ENCODE measurements around the gene KRT76.
"Not testable (repeated sequence)": the region's sequence is repeated elsewhere in the genome, so short reads cannot be mapped to it uniquely, and the experiment has no call there.

The KRT76 gene

DNA sequence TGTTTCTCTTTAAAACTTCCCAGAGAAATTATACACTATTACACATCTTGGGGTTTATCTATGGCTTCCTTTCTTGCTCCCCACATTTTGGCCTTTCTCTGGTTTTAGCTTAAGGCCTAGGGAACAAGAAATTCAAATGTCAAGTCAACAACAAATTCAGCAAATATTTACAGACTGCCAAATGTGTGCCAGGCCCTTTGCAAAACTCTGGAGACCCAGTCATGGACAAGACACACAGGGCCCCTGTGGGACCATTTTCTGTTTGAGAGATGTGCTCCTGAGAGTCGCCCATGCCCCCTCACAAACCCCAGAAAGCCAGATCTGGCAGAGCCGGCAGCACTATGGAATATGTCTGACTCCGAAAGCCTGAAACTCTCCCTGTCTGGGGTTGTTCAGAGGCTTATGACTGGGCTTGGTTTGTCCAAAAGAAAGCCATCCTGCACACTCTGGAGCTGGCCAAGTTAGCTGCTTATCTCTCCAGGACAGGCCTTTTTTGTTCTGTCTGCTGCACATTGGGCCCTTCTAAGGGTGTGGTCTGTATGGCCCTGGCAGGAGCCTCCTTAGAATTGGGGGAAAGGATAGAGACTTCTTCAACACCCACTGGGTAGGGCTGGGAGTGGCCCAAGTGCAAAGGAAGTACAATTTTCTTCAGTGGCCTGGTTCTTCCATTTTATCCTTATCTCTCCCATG, 19.8 kb upstream of the KRT76 start:
- no peak for DNase-seq (ENCODE audit: low read depth)

DNA sequence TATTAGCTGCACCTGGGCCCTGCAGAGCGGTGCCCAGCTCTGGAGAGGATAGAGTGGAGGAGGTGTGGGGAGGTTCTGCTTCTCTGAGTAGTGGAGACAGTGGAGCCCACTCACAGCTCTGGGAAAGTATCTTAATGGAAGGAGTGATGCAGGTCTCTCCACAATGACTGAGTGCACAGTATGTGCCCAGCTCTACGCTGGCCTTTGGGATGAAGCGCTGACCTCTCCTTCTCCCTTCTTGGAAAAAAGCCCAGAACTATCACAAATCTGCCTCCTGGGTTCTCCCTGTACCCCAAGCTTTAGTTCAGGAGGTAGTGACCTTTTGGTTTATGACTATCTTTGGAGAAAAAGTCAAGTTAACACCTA, 19.3 kb upstream of the KRT76 start:
- DNase-seq (ENCODE audit: low read depth) = no peak

DNA sequence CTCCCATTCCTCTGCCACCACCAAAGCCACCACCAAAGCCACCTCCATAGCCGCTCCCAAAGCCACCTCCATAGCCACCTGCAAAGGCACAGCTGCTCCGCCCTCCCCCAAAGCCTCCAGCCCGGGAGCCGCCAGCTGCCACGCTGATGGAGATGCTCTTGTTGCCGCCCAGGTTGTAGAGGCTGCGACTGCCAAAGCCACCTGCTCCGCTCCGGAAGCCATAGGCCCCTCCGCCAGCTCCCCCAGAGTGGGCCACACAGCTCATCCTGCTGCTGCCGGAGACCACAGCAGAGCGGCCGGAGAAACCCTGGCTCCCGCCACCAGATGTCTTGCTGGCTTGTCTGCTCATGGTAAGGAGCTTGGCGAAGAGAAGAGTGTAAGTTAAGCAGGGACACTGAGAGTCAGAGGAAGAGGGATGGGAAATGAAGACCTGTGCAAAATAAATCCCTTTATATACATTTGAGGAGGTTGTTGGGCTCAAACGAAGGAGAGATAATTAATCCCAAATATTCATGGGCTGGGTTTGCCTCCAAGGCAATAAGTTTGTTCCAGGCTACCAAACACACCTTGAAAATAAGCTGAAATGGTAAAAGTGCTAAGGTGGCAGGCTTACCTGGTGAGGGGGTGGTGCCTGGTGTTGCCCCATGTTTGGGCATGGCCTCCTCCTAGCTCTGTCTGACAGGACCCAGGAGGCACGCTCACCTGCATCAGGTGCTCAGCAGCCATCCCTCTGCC, 18.7 kb upstream of the KRT76 start, which contains the start of gene KRT3:
Gene KRT3, minus strand, starts transcription at position 424 of the 735 bp plus-strand sequence. Its CDS starts 75 bp downstream, at position 349.
- DNase-seq (ENCODE audit: low read depth) = no peak

DNA sequence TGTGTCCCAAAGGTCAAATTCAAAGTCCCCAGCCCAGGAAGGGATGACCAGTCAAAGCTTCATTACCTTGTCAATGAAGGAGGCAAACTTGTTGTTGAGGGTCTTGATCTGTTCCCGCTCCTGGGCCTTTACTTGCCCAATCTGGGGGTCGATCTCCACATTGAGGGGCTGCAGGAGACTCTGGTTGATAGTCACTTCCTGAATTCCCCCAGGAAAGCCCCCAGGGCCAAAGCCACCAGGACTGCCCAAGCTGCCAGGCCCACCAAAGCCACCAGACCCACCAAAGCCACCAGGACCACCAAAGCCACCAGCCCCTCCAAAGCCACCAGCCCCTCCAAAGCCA, 18.2 kb upstream of the KRT76 start:
- not testable (repeated sequence) for DNase-seq (ENCODE audit: low read depth)

DNA sequence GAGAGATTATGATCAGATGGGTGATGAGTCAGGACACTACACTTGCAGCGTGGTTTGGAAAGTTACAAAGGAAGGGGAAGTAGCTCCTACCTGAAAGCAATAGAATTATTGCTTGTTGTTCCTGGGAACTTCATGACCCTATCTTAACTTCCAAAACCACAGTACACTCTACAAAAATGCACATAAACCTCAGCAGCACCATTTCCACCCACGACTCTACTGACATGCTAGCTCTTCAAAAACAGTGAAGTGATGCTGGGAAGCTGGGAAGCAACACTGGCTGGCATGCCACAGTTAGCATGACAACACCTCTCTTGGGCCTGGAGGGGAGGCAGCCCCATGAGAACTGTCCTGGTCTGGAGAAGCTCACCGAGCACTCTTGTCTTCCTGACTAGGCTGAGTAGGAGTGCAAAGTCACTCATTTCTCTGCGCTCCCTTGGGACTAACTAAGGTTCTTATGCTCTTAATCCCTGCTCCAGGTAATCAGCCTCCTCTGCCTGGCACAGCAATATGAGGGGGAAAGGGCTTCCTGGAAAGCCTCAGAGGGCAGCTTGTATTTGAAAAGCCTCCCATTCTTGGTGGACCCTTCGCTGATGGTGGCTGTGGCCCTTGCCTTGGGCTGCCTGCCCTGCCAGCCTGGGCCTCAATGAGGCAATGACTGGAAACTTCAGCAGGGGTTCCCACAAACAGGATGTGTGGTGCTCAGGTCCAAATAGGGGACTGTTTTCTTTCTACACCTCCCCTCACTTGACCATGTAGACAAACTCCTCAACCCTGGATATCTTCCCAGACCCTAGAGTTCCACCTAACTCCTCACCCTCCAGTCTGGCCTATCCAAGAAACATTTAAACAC, 17.6 kb upstream of the KRT76 start:
- no peak for DNase-seq (ENCODE audit: low read depth)

DNA sequence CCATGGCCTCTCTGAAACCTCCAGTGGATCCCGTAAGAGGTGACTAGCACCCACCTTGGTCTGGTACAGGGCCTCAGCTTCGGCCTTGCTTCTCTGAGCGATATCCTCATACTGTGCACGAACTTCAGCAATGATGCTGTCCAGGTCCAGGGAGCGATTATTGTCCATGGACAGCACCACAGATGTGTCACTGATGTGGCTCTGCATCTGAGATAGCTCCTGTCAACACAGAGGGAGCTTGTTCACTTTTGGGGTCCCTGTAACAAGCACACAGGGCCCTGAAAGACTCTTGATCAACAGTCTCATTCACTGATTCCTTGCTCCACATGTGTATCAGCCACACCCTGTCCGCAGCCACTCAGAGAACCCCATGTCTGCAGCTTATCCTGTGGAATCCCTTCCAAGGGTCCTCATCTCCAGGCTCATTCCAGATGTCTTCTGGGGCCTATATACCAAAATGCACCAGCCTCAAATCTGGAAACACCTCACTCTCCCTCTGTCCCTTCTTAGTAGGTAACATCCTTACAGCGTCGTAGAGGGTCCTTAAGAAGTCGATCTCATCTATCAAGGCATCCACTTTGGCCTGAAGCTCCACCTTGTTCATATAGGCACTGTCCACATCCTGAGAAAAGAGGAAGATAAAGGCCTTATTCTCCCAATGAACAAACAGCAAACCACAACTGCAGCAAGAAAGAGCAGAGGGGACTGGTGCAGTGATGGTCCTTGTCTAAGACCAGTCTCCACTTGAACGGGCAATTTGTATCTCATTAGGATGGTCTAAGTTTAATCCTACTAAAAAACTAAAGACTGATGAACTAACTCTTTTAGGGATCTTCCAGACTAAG, 15.3 kb upstream of the KRT76 start:
- no peak for DNase-seq (ENCODE audit: low read depth)

DNA sequence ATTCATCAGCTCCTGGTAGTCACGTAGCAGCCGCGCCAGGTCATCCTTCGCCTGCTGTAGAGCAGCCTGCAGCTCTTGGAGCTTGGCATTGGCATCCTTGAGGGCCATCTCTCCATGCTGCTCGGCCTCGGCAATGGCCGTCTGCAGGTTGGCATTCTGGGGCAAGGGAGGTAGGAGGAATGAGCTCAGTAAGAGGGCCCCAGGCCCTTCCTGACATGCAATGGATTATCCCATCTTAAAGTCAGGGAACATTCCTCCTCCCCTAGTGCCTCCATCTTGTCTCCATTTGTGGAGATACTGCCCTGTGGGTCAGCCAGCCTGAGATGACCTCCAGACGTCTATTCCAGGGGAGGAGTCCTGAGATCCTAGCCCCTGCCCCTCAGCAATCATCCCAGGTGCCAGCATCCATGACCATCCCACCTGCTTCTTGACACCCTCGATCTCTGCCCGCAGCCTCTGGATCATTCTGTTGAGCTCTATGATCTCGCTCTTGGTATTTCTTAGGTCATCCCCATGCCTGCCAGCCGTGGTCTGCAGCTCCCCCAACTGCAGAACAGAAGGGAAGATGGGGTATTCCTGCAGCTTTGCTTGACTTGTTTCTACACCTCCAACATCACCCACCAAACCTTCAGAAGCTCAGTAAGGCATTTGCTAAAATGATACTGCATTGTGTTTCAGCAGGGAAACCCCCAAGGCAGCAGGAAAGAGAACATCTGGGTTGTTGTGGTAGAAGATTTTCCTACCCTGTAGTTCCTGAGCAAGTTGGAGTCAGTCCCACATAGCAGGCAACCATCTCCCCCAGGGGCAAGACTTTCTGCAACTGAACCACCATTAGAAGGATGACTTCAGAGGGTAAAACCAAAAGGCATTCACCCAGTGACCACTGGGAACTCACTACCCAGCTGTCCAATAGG, 14.4 kb upstream of the KRT76 start:
- DNase-seq (ENCODE audit: low read depth) = no peak

DNA sequence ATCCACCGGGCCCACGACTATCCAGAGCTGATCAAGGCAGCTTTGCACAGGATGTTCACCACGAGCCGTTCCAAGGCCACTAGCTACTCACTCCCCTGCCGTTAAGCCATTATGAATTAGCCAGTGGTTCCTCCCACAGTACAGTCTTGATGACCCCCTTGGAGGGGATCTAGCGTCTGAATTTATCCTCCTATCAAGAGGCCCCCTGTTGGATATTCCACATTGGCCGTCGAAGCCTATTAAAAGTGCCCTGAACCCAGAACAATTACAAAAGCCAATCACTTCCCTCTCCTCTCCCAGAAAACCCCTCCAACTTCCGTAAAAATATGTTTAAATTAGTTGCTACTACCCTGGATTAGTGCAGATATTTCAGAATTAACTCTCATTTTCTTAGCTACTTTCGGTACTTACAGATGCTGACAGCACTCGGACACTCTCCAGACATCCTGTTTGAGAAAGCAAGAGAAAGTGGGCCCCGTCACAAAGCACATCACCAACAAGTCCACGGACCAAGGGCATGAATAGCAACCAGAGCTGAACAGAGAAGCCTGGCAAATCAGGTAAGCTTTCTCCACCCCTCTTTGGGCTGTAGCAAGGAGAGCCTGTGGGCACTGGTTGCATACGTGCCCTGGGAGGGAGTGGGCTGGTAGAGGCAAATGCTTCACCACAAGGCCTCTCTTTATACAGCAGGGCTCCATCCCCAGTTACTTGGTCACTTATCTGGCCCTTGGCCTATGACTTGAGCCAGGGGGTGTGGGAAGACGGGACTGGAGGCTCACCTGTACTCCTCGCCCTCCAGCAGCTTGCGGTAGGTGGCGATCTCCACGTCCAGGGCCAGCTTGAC, 13.5 kb upstream of the KRT76 start:
- no peak for DNase-seq (ENCODE audit: low read depth)

DNA sequence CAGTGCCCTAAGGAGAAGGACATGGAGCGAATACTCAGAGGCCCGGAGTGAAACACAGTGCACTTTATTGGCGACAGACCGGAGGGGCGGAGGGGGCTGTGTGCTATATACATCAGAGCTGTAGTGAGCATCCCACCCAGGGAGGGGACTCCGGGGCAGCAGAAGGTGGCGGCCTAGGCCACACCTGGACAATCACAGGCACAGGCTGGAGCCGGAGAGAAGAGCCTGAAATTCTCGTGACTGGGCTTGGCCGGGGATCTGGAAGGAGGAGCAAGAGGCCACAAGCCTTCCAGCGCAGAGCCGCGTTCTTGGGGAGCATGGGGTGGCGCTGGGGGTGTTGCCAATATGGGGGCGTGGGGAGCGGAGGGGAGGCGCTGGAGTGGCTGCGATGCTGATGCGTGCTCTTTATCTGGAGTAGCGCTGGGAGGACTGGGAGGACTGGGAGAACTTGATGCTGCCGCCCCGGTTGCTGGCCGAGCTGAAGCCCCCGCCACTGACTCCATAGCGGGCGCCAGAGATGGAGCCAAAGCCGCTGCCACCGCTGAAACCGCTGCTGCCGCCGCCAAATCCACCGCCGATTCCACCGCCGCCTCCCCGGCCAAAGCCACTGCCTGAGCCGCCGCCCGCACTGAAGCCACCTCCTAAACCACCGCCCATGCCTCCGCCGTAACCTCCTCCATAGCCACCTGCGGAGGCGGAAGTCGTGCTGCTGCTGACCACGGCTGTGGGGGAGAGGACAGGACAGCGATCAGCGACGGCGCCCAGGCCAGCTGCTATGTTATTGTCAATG, 12.7 kb upstream of the KRT76 start:
- DNase-seq (ENCODE audit: low read depth) = no peak

DNA sequence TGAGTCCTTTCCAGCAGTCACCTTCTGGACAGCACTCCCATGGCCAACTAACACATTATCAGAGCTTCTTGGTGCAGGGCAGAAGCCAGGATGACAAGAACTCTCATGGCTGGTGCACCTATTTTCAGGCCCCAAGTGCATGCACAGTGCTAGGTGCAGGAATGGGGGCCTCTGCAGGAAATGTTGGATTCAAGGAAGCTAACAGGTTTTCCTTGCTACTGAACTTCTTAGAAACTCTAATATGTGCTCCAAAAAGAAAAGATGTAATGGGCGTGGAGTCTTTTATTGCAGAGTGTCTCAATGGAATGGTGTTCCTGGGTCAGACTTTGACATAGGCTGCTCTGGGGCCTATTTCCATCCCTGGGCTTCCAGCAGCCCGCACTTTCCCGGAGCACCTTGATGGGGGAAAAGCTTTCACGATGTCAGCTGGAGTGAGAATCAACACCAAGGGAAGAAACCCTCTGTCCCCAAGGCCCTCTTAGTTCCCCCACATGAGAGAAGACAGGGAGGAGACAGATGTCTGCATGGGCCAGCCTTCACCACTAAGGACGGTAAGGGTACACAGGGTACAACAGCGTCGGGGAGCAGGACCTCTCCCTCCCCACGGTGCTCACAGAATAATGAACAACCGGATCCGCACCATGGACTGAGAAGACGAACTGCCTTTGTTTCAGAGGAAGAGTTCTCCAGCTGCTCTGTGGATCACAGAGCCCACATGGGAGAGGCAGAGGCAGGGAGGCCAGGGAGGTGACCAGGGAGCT, 11.9 kb upstream of the KRT76 start:
- DNase-seq (ENCODE audit: low read depth) = no peak

DNA sequence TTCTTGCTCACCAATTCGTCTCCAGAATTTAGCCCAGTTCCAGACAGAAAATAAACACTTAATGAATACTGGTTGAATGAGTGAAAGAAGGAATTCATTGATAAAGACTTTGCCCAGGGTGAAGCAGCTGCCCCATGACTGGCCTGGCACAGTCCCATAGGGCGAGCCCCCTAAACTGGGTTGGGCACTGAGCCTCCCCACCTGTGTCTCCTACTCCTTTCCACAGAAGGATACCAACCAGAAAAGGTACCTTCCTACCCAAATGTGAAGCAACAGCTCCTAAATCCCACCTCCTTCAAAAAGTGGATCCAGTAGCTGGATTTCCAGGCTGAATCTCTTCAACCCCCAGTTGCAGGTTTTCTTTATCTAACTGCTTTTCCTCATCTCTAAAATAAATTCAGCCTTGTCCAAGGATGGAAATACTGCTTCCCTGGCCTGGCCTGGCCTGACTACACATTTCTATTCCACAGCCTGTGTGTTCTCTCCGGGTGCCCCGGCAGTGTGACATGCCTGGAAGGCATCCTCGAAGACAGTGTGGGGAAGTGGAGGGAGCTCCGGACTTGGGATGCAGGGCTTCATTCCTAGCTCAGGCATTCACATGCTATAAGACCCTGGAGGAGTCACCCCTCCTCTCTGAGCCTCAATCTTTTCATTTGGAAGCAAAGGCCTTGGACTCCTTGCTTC, 11.2 kb upstream of the KRT76 start:
- DNase-seq (ENCODE audit: low read depth) = no peak

DNA sequence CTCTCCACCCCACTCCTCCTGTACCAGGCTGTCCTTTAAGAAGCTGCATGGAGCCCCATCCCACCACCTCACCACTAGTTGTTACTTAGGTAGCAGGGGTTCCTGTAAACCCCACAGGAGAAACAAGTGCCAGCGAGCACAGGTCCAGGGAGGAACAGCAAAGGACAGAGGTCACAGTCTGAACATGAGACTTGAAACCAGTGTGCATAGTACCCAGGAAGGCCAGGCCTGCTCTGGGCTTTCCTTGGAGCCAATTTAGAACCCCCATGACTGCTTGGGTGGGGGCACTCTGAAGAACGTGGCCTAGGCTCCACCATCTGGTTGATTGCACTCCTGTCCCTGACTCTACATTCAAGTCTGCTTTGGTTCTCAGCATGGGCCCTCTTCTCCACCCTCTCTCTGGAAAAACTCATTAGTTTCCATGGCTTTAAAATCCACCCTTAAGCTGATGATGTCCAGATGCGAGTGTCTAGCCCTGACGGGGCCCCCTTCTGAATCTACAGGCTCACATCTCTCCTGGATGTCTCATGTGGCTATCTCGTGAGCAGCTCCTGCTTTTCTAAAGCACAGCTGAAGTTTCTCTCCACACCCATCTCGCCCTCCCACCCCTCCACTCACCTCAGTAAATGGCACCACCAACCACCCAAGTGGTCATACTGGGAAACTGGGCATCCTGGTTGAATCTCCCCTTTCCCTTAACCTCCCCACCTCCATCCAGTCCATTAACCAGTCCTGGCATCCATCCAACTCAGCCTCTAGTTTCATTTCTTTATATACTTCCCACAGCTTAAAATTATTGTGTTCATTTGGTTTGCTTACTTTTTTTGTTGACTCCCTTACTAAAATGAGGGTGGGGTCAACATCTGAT, 10.4 kb upstream of the KRT76 start:
- no peak for DNase-seq (ENCODE audit: low read depth)

DNA sequence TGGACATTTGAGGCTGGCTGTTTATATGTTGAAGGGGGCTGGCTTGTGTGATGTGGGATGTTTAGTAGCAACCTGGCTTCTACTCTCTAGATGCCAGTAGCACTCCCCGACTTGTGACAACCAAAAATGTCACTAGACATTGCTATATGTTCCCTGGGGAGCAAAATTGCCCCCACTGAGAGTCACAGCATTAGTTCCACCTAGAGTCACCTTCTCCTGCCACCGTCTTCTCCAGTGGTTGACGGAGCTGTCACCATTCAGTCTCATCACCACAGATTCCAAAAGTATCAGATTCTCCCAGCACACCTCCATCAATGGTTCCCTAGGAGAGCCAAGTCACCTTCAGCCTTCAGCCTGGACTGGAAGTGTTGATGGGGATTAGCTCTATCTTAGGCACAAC, 7.8 kb upstream of the KRT76 start:
- no peak for DNase-seq (ENCODE audit: low read depth)

DNA sequence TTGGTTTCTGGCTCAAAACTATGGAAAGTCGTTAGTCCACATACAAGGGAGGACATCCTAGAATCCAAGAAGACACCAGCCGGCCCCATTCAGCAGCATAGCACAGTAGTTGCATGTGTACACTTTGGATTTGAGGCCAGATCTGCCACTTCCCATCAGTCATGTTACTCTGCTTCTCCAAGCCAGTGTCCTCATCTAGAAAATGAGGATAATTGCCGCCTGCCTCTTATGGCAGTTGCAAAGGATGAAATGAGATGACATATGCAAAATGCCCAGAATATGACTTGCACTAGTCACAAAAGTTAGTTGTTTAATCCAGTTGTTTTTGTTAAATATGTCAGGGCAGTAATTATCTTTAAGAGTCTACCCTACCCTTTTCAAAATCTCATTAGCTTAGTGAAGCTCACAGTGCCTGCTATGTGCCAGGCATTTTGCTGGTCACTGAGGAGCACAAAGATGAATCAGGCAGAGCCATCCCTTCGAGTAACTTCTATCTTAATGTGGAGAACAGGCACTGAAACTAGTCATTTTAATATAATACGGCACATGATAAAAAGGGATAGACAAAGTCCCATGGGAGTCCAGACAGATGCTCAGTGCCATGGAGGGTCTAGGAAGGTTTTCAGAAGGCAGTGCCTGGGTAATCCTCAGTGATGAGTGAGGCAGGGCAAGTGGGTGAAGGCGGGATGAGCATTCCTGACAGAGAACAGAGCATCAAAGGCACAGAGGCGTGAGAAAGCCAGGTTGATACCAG, 6.6 kb upstream of the KRT76 start:
- no peak for DNase-seq (ENCODE audit: low read depth)

DNA sequence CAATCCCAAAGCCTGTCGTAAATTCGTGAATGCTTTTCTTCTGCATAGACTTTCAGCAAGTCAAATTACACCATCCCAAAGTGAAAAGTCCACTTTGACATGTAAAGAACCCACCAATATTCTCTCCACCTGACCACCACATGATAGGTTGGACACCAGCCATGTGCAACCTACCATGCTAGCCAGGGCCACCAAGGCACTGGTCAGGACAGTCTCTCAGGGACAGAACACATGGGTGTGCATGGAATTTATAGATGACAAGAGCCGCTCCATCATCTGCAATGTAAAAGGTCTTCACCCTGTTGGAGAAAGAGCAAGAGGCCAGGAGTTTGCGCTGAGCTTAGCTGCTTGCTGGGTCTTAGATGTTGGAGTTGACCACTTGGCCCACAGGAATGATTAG, 5.4 kb upstream of the KRT76 start:
- no peak for DNase-seq (ENCODE audit: low read depth)

Measured in stimulated activated CD8-positive, alpha-beta memory T cell treated with anti-CD3 and anti-CD28 coated beads, Interleukin-4, amount 100 ng/mL, for 24 hours (primary cell).